Measurements from ENCODE around the gene ZEB2.

DNA sequence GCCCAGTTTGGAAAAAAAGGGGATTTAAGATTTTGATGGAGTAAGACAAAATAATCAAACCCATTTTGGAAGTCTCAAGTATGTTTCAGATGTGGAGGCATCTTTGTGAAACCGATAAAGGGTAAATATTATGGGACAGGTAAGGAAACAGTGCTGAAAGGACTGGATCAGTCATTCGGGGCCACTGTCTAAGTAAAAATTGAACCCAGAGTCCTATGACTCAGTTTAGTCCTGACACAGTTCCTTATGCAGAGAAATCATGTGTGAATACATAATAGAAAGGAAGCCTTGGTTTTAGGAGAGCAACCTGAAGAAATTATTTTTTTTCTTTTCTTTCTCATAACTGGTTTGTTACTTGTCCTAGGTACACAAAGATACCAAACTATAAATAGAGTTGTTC, 15.4 kb upstream of the ZEB2 start:
- TF ChIP-seq, protein P1, sequence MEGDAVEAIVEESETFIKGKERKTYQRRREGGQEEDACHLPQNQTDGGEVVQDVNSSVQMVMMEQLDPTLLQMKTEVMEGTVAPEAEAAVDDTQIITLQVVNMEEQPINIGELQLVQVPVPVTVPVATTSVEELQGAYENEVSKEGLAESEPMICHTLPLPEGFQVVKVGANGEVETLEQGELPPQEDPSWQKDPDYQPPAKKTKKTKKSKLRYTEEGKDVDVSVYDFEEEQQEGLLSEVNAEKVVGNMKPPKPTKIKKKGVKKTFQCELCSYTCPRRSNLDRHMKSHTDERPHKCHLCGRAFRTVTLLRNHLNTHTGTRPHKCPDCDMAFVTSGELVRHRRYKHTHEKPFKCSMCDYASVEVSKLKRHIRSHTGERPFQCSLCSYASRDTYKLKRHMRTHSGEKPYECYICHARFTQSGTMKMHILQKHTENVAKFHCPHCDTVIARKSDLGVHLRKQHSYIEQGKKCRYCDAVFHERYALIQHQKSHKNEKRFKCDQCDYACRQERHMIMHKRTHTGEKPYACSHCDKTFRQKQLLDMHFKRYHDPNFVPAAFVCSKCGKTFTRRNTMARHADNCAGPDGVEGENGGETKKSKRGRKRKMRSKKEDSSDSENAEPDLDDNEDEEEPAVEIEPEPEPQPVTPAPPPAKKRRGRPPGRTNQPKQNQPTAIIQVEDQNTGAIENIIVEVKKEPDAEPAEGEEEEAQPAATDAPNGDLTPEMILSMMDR (IDR thresholded peaks at IDR 0.05), result no peak
- TF ChIP-seq POLR2A (IDR thresholded peaks at IDR 0.05), result no peak
